Neural cell (in vitro differentiated cells): Measurements from ENCODE around the gene NTN4. TPM values are rescaled to one million over a fixed set of nuclear protein-coding genes. Genes with fewer than 3 reads are reported as not detected.
"Not testable (repeated sequence)": the region's sequence is repeated elsewhere in the genome, so short reads cannot be mapped to it uniquely, and the experiment has no call there.

ENCODE experiments used
- H2AFZ ChIP-seq: fragments of 200-600, 300-800 bp; sonication (generic), shearing (Covaris generic); 2 replicates; pipeline ENCODE4 v1.6.0; 2014; ENCODE audit warnings: low read depth, mild to moderate bottlenecking, antibody characterized with exemption, low read length, moderate library complexity
- H3F3A ChIP-seq: fragments of 200-600 bp; shearing (Covaris generic); 2 replicates; pipeline ENCODE4 v1.6.1; 2016; ENCODE audit warnings: mild to moderate bottlenecking, moderate library complexity, mixed read lengths, antibody characterized with exemption, low read length; ENCODE audit not compliant: insufficient read depth, poor library complexity, severe bottlenecking
- H3K27ac ChIP-seq: fragments of 200-600, 300-800 bp; sonication (generic), shearing (Covaris generic); 2 replicates; pipeline ENCODE4 v1.5.1; 2014; ENCODE audit warnings: mild to moderate bottlenecking, low read length, moderate library complexity
- H3K27me3 ChIP-seq: fragments of 300-800, 200-600 bp; sonication (generic), shearing (Covaris generic); 2 replicates; pipeline ENCODE4 v1.6.0; 2014; ENCODE audit warnings: mild to moderate bottlenecking, low read depth, low read length, moderate library complexity; ENCODE audit not compliant: insufficient read depth
- H3K36me3 ChIP-seq: fragments of 300-800, 200-600 bp; sonication (generic), shearing (Covaris generic); 2 replicates; pipeline ENCODE4 v1.5.1; 2014; ENCODE audit warnings: mild to moderate bottlenecking, antibody characterized with exemption, low read length, moderate library complexity; ENCODE audit not compliant: insufficient read depth
- H3K4me2 ChIP-seq: fragments of 300-800, 200-600 bp; sonication (generic), shearing (Covaris generic); 2 replicates; pipeline ENCODE4 v1.6.0; 2014; ENCODE audit warnings: mild to moderate bottlenecking, low read length
- H3K4me3 ChIP-seq: fragments of 300-800, 200-600 bp; sonication (generic), shearing (Covaris generic); 2 replicates; pipeline ENCODE4 v1.5.1; 2014; ENCODE audit warnings: mild to moderate bottlenecking, low read length, moderate library complexity
- H3K79me2 ChIP-seq: fragments of 200-600 bp; shearing (Covaris generic); replicated peaks from 2 replicates; pipeline ENCODE4 v1.6.0; 2014; ENCODE audit warnings: mild to moderate bottlenecking, low read length, moderate library complexity; ENCODE audit not compliant: insufficient read depth
- H3K9ac ChIP-seq: fragments of 300-800, 200-600 bp; sonication (generic), shearing (Covaris generic); 2 replicates; pipeline ENCODE4 v1.6.1; 2016; ENCODE audit warnings: mild to moderate bottlenecking, low read length, mixed read lengths
- H3K9me2 ChIP-seq: fragments of 200-600 bp; shearing (Covaris generic); 2 replicates; pipeline ENCODE4 v1.6.1; 2016; ENCODE audit warnings: mild to moderate bottlenecking, low read length, mixed read lengths; ENCODE audit not compliant: insufficient read depth
- H3K9me3 ChIP-seq: fragments of 200-600, 300-800 bp; sonication (generic), shearing (Covaris generic); 2 replicates; pipeline ENCODE4 v1.6.1; 2016; ENCODE audit warnings: mild to moderate bottlenecking, mixed run types, low read length, moderate library complexity, mixed read lengths
- H4K20me1 ChIP-seq: fragments of 200-600 bp; shearing (Covaris generic); 2 replicates; pipeline ENCODE4 v1.6.1; 2016; ENCODE audit warnings: mild to moderate bottlenecking, mixed run types; ENCODE audit not compliant: insufficient read depth
- CTCF ChIP-seq: fragments of 450-650 bp; IDR thresholded peaks from 2 replicates; pipeline ENCODE4 v1.5.1; 2014; ENCODE audit warnings: antibody characterized with exemption, mild to moderate bottlenecking, moderate library complexity; ENCODE audit not compliant: poor library complexity, severe bottlenecking
- EP300 ChIP-seq: fragments of 450-650 bp; conservative IDR thresholded peaks from 2 replicates; pipeline ENCODE4 v1.6.1; 2014; ENCODE audit warnings: antibody characterized with exemption, mild to moderate bottlenecking, moderate library complexity; ENCODE audit not compliant: poor library complexity, severe bottlenecking
- EZH2 ChIP-seq: fragments of 200-600, 300-800 bp; shearing (Covaris generic), sonication (generic); IDR thresholded peaks from 2 replicates; pipeline ENCODE4 v1.6.1; 2014; ENCODE audit warnings: antibody characterized with exemption, low read length, borderline replicate concordance, mild to moderate bottlenecking; ENCODE audit not compliant: insufficient read depth, poor library complexity, severe bottlenecking
- MXI1 ChIP-seq: fragments of 450-650 bp; conservative IDR thresholded peaks from 2 replicates; pipeline ENCODE4 v1.6.1; 2014; ENCODE audit warnings: antibody characterized with exemption, mild to moderate bottlenecking; ENCODE audit not compliant: poor library complexity, severe bottlenecking
- POLR2AphosphoS5 ChIP-seq: IDR thresholded peaks from 2 replicates; pipeline ENCODE4 v1.6.1; 2012
- REST ChIP-seq: IDR thresholded peaks from 2 replicates; pipeline ENCODE4 v1.6.1; 2012; ENCODE audit warnings: borderline replicate concordance
- SMC3 ChIP-seq: fragments of 450-650 bp; conservative IDR thresholded peaks from 2 replicates; pipeline ENCODE4 v1.6.1; 2014; ENCODE audit warnings: antibody characterized with exemption, mild to moderate bottlenecking, moderate library complexity; ENCODE audit not compliant: poor library complexity
- TAF1 ChIP-seq: IDR thresholded peaks from 2 replicates; pipeline ENCODE4 v1.6.1; 2012; ENCODE audit warnings: low read depth
- polyA plus RNA-seq: library from polyadenylated mRNA; depleted of rRNA; stranded (reverse); fragments of >200 nt; gene quantifications from 2 replicates; pipeline ENCODE4 v1.2.3, GENCODE V29; 2014

The NTN4 gene
- polyA plus RNA-seq, 1 donor from 2014 or later, result 12.4 TPM

GRCh38 chr12:95784286-95784685, 6.3 kb downstream of the NTN4 start:
- no peak overlapping the region for H2AFZ ChIP-seq
- H3K27ac ChIP-seq, result no peak overlapping the region
- H3K36me3 ChIP-seq, result no peaks in the 10 kb centered on the region
- no peak overlapping the region for H3K4me2 ChIP-seq
- no peaks in the 10 kb centered on the region for H3K79me2 ChIP-seq
- H3K9me2 ChIP-seq, result no peaks in the 10 kb centered on the region
- no peaks in the 10 kb centered on the region for H4K20me1 ChIP-seq
- H3K9me3 ChIP-seq, result no peaks in the 10 kb centered on the region
- peaks cover under 1% of the 10 kb centered on the region for H3K27me3 ChIP-seq
- H3K9ac ChIP-seq, result no peak overlapping the region
- H3F3A ChIP-seq, result no peaks in the 10 kb centered on the region
- H3K4me3 ChIP-seq, result no peak overlapping the region
- TF ChIP-seq CTCF, result no peak
- no peak for TF ChIP-seq POLR2AphosphoS5
- no peak for TF ChIP-seq MXI1
- TF ChIP-seq TAF1, result no peak
- no peak for TF ChIP-seq REST
- no peak for TF ChIP-seq SMC3

DNA sequence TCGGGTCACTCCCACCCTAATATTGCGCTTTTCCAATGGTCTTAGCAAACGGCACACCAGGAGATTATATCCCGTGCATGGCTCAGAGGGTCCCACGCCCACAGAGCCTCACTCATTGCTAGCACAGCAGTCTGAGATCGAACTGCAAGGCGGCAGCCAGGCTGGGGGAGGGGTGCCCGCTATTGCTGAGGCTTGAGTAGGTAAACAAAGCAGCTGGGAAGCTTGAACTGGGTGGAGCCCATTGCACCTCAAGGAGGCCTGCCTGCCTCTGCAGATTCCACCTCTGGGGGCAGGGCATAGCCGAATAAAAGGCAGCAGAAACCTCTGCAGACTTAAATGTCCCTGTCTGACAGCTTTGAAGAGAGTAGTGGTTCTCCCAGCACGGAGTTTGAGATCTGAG, 15.1 kb downstream of the NTN4 start:
- H2AFZ ChIP-seq, H3K4me2 ChIP-seq, H3K4me3 ChIP-seq, H3K9ac ChIP-seq, H3K27me3 ChIP-seq, H3F3A ChIP-seq, H3K9me3 ChIP-seq, H3K27ac ChIP-seq, H3K79me2 ChIP-seq, H4K20me1 ChIP-seq, H3K9me2 ChIP-seq, H3K36me3 ChIP-seq: not testable (repeated sequence)

DNA sequence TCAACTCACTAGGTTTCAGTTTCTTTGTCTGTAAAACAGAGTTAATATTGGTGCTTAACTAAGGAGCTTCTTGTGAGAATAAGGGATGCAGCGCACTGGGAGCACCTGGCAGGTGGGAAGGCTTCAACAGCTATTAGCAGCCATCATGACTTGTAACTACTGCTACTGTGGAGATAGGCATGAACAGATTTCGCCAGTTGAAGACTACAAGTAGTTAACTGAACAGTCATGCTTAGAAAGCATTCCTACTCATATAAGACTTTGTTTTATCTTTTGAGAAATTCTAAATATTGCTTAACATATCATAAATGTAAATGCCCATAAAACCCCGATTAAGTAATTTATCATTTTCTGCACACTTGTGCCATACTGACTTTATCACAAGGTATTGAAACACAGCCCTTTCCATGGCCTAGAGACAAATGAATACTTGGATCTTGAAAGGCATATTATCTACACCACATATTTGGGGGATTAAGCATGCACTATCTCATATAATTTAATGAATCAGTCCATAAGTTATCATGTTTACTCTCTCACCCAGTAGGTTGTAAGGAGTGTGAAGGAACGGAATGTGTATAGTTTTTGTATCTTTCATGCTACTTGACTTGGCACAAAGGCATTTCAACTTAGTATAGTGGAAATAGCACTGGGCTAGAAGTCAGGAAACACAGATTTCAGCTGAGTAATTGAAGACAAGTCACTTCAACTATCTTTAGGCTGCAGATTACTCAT, 16.1 kb downstream of the NTN4 start:
- Histone ChIP-seq H3K9ac (no peak overlapping the region), H2AFZ (no peak overlapping the region), H3K79me2 (no peaks in the 10 kb centered on the region), H3K27ac (no peak overlapping the region), H3K4me2 (no peak overlapping the region), H3K4me3 (no peak overlapping the region), H3K9me3 (no peaks in the 10 kb centered on the region), H4K20me1 (no peaks in the 10 kb centered on the region), H3K9me2 (no peaks in the 10 kb centered on the region), H3K27me3 (no peaks in the 10 kb centered on the region), H3K36me3 (no peaks in the 10 kb centered on the region), H3F3A (no peaks in the 10 kb centered on the region)
- no peak for TF ChIP-seq POLR2AphosphoS5
- no peak for TF ChIP-seq MXI1
- no peak for TF ChIP-seq EZH2
- no peak for TF ChIP-seq EP300
- no peak for TF ChIP-seq TAF1
